SK-N-SH treated with all-trans-retinoic acid at 6 μM for 48 hours (cell line): Measurements from ENCODE around the gene RABGAP1L.
A peak's percentile ranks its signal among the peaks of the same experiment; 100 is the strongest.

Experiments used
- ATAC-seq: fragments of 200-7000 bp; cut with Tn5 transposase; 3 replicates; pipeline ENCODE4 v1.9.1; 2020; ENCODE audit warnings: mild to moderate bottlenecking, moderate library complexity
- BACH2 ChIP-seq: fragments of 250-450 bp; sonication (Bioruptor Pico); IDR thresholded peaks from 2 replicates; pipeline ENCODE4 v1.9.0; 2021; ENCODE audit warnings: mild to moderate bottlenecking, borderline replicate concordance
- CREB5 ChIP-seq: fragments of 250-450 bp; sonication (Bioruptor Pico); IDR thresholded peaks from 2 replicates; pipeline ENCODE4 v1.5.1; 2020; ENCODE audit warnings: low read depth, mild to moderate bottlenecking, moderate library complexity
- CSDC2 ChIP-seq: fragments of 250-450 bp; sonication (Bioruptor Pico); IDR thresholded peaks from 2 replicates; pipeline ENCODE4 v1.5.0; 2020; ENCODE audit warnings: mild to moderate bottlenecking, moderate library complexity
- CSRNP3 ChIP-seq: fragments of 250-450 bp; sonication (Bioruptor Pico); IDR thresholded peaks from 2 replicates; pipeline ENCODE4 v1.5.1; 2021; ENCODE audit warnings: mild to moderate bottlenecking, moderate library complexity
- ESRRG ChIP-seq: fragments of 250-450 bp; sonication (Bioruptor Pico); IDR thresholded peaks from 2 replicates; pipeline ENCODE4 v1.6.1; 2021; ENCODE audit warnings: mild to moderate bottlenecking
- ISL1 ChIP-seq: fragments of 250-450 bp; sonication (Bioruptor Pico); IDR thresholded peaks from 2 replicates; pipeline ENCODE4 v2.1.2; 2022; ENCODE audit warnings: mild to moderate bottlenecking, moderate library complexity
- OSR1 ChIP-seq: fragments of 250-450 bp; sonication (Bioruptor Pico); IDR thresholded peaks from 2 replicates; pipeline ENCODE4 v1.8.0; 2022; ENCODE audit warnings: moderate library complexity, mild to moderate bottlenecking, inconsistent platforms
- PATZ1 ChIP-seq: fragments of 250-450 bp; sonication (Bioruptor Pico); IDR thresholded peaks from 2 replicates; pipeline ENCODE4 v1.8.0; 2020; ENCODE audit warnings: mild to moderate bottlenecking, moderate library complexity, borderline replicate concordance
- PPARA ChIP-seq: fragments of 250-450 bp; sonication (Bioruptor Pico); IDR thresholded peaks from 2 replicates; pipeline ENCODE4 v1.5.0; 2020; ENCODE audit warnings: mild to moderate bottlenecking, borderline replicate concordance
- RARB ChIP-seq: fragments of 250-450 bp; sonication (Bioruptor Pico); IDR thresholded peaks from 2 replicates; pipeline ENCODE4 v1.8.0; 2021; ENCODE audit warnings: mild to moderate bottlenecking, moderate library complexity
- SNAI2 ChIP-seq: fragments of 250-450 bp; sonication (Bioruptor Pico); IDR thresholded peaks from 2 replicates; pipeline ENCODE4 v1.5.0; 2020; ENCODE audit warnings: mild to moderate bottlenecking, moderate library complexity
- TCF4 ChIP-seq: fragments of 250-450 bp; sonication (Bioruptor Pico); IDR thresholded peaks from 2 replicates; pipeline ENCODE4 v1.8.0; 2021; ENCODE audit warnings: mild to moderate bottlenecking, moderate library complexity, borderline replicate concordance
- TOX ChIP-seq: fragments of 250-450 bp; sonication (Bioruptor Pico); IDR thresholded peaks from 2 replicates; pipeline ENCODE4 v1.8.0; 2021; ENCODE audit warnings: mild to moderate bottlenecking, moderate library complexity, borderline replicate concordance
- ZFP3 ChIP-seq: fragments of 250-450 bp; sonication (Bioruptor Pico); IDR thresholded peaks from 2 replicates; pipeline ENCODE4 v1.5.0; 2020; ENCODE audit warnings: mild to moderate bottlenecking, moderate library complexity
- ZFP30 ChIP-seq: fragments of 450-650 bp; formaldehyde crosslinking; IDR thresholded peaks from 2 replicates; pipeline ENCODE4 v1.5.0; 2022; ENCODE audit warnings: mild to moderate bottlenecking, moderate library complexity
- ZNF565 ChIP-seq: fragments of 450-650 bp; formaldehyde crosslinking; conservative IDR thresholded peaks from 2 replicates; pipeline ENCODE4 v1.5.0; 2020; ENCODE audit warnings: low read depth, mild to moderate bottlenecking, moderate library complexity
- ZNF8 ChIP-seq: fragments of 450-650 bp; formaldehyde crosslinking; IDR thresholded peaks from 2 replicates; pipeline ENCODE4 v1.5.0; 2020; ENCODE audit warnings: mild to moderate bottlenecking, moderate library complexity
- TF ChIP-seq, protein P1 (sequence below): fragments of 250-450 bp; sonication (Bioruptor Pico); IDR thresholded peaks from 2 replicates; pipeline ENCODE4 v1.8.0; 2021; ENCODE audit warnings: low read depth, mild to moderate bottlenecking, moderate library complexity, borderline replicate concordance
- TF ChIP-seq, protein P2 (sequence below): fragments of 250-450 bp; sonication (Bioruptor Pico); IDR thresholded peaks from 2 replicates; pipeline ENCODE4 v1.5.0; 2020; ENCODE audit warnings: mild to moderate bottlenecking, moderate library complexity

RABGAP1L gene

DNA sequence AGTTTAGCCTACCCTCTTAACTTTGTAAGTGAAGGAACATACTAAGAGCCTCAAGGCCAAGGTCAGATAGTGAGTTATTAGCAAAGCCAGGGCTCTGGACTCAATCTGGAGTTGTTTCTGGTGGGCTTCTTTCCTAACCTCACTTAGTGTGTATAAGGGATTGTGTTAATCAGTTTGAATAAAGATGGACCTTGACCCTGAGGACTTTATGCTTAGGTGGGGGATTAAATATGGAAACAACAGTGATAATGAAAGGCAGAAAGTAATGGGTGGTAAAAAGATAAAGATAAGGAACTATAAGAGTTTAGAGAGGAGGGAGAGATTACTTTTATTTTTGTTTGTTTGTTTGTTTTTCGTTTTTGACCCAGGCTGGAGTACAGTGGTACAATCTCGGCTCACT, 5.5 kb downstream of the RABGAP1L start:
- ATAC-seq, result no peak
- TF ChIP-seq ZFP30, result no peak
- TF ChIP-seq CSRNP3 (CRISPR knock-in tag), result no peak
- no peak for TF ChIP-seq RARB (CRISPR knock-in tag)
- no peak for TF ChIP-seq TCF4 (CRISPR knock-in tag)

- peak; percentile 38; the same call in 1 of the 3 replicates for ATAC-seq
- no peak for TF ChIP-seq PATZ1 (CRISPR knock-in tag)
- no peak for TF ChIP-seq ISL1 (CRISPR knock-in tag)
- TF ChIP-seq, protein P1, sequence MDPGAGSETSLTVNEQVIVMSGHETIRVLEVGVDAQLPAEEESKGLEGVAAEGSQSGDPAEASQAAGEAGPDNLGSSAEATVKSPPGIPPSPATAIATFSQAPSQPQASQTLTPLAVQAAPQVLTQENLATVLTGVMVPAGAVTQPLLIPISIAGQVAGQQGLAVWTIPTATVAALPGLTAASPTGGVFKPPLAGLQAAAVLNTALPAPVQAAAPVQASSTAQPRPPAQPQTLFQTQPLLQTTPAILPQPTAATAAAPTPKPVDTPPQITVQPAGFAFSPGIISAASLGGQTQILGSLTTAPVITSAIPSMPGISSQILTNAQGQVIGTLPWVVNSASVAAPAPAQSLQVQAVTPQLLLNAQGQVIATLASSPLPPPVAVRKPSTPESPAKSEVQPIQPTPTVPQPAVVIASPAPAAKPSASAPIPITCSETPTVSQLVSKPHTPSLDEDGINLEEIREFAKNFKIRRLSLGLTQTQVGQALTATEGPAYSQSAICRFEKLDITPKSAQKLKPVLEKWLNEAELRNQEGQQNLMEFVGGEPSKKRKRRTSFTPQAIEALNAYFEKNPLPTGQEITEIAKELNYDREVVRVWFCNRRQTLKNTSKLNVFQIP, result no peak
- TF ChIP-seq ESRRG, result no peak
- TF ChIP-seq, protein P2, sequence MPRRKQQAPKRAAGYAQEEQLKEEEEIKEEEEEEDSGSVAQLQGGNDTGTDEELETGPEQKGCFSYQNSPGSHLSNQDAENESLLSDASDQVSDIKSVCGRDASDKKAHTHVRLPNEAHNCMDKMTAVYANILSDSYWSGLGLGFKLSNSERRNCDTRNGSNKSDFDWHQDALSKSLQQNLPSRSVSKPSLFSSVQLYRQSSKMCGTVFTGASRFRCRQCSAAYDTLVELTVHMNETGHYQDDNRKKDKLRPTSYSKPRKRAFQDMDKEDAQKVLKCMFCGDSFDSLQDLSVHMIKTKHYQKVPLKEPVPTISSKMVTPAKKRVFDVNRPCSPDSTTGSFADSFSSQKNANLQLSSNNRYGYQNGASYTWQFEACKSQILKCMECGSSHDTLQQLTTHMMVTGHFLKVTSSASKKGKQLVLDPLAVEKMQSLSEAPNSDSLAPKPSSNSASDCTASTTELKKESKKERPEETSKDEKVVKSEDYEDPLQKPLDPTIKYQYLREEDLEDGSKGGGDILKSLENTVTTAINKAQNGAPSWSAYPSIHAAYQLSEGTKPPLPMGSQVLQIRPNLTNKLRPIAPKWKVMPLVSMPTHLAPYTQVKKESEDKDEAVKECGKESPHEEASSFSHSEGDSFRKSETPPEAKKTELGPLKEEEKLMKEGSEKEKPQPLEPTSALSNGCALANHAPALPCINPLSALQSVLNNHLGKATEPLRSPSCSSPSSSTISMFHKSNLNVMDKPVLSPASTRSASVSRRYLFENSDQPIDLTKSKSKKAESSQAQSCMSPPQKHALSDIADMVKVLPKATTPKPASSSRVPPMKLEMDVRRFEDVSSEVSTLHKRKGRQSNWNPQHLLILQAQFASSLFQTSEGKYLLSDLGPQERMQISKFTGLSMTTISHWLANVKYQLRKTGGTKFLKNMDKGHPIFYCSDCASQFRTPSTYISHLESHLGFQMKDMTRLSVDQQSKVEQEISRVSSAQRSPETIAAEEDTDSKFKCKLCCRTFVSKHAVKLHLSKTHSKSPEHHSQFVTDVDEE (CRISPR knock-in tag), result no peak
- no peak for TF ChIP-seq CREB5 (CRISPR knock-in tag)
- no peak for TF ChIP-seq ZFP3 (CRISPR knock-in tag)
- no peak for TF ChIP-seq TCF4 (CRISPR knock-in tag)
- no peak for TF ChIP-seq ZNF8 (CRISPR knock-in tag)
- no peak for TF ChIP-seq PPARA
- no peak for TF ChIP-seq BACH2 (CRISPR knock-in tag)
- TF ChIP-seq TOX (CRISPR knock-in tag), result no peak
- no peak for TF ChIP-seq OSR1
- no peak for TF ChIP-seq ZFP30
- no peak for TF ChIP-seq SNAI2
- TF ChIP-seq CSDC2 (CRISPR knock-in tag), result no peak
- no peak for TF ChIP-seq CSRNP3 (CRISPR knock-in tag)
- TF ChIP-seq ZNF565 (CRISPR knock-in tag), result no peak
Measured at GRCh38 chr1:174165471-174166137, 6.3 kb downstream of the RABGAP1L start.
